ENCODE data around the gene IGF2BP1.
"Not testable (repeated sequence)": the region's sequence is repeated elsewhere in the genome, so short reads cannot be mapped to it uniquely, and the experiment has no call there.

The IGF2BP1 gene

GRCh38 chr17:49020609-49021008 lies 23.4 kb downstream of the IGF2BP1 start:
- DNase-seq (ENCODE audit: low read depth), result no peak

DNA sequence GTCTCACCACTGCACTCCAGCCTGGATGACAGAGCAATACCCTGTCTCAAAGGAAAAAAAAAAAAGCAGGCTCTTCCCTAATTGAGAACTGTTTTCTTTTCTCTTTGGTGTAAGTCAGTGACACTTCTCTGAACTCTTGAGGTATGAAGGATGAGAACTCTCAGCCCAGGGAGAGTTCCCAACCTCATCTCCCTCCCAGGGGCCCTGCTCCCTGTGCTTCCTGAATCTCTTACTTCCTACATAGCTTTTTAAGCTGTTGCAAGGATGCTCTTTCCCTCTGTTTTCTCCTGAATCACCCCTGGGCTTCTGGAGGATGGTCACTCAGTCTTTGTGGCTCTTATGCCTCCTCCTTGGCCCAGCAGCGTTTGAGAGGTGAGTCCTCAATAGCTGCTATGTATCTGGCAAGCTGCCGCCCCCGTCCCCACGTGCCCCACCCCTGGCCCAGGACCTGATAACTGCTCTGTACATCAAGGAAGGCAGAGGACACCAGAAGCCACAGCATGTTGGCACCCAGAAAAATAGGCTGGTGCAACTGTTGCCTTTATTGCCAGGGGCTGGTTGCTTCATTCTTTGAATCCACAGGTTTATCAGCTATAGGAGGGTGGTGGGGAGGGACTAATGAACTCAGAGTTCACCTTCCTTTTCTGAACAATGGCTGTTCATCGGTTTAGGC lies 24.0 kb downstream of the IGF2BP1 start:
- DNase-seq (ENCODE audit: low read depth), result no peak

DNA sequence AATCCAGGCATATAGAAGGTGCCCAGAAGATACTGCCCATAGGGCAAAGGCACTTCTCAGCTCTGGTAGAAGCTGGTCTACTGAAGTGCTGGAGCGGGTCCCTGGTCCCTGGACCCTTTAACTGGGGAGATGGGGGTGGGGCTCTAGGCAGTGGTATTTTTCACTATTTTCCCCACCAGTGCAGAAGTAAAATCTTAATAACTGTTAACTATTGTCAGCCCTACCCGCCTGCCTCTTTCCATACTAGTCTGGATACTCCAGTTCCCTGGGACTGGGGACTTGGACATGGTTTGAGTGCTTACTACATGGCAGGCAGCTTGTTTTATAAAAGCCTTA lies 24.6 kb downstream of the IGF2BP1 start:
- DNase-seq (ENCODE audit: low read depth), result no peak

DNA sequence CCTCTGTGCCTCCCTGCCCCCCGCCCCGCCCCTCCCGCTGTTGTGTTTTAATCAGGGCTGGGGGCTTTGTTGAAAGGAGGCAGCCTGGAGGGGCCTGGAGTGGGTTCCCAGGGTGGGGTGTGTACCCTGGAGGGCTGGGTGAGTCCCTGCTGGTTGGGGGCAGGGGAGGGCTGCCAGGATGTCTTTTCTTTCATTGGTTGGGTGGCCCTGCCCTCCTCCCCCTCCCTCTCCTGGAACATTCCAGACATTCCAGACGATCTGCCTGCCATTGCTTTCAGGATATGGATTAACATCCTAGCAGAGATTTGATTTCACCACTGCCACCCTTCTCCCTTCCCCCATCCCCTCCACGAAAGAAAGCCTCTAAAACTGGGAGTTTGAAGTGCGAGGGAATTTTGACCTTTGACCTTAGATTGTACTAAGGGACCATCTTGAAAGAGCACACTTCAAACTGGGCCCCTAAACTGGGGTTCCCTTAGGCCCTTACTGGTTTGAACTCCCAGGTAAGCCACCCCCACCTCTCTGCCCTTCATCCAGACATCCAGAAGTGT lies 25.3 kb downstream of the IGF2BP1 start:
- DNase-seq (ENCODE audit: low read depth), result no peak

DNA sequence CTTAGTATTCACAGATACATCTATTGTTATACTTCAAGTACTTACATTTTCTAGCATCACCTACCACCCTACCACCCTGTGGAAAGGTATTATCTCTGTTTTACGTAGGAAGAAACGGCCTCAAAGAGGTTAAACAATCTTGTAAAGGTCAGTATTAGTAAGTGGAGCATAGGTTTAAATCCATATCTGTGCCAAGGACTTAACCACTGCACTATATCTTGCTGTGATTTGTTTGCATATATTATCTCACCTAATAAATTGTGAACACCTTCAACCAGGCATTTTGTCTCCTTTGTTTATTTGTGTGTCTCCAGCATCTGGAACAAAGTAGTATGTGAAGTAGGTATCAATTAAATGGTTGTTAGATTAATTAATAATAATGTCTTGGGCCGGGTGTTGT lies 27.3 kb downstream of the IGF2BP1 start:
- DNase-seq (ENCODE audit: low read depth), result no peak

DNA sequence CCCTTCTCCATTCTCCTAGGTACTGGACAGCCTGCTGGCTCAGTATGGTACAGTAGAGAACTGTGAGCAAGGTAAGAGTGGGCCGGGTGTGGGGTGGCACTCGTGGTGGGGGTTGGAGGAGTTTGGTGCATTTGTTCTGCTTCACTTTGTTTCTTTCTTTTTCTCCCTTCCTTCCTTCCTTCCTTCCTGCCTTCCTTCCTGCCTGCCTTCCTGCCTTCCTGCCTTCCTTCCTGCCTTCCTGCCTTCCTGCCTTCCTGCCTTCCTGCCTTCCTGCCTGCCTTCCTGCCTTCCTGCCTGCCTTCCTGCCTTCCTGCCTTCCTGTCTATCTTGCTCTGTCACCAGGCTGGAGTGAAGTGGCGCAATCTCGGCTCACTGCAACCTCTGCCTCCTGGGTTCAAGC lies 29.3 kb downstream of the IGF2BP1 start:
- not testable (repeated sequence) for DNase-seq (ENCODE audit: low read depth)

GRCh38 chr17:49028271-49028670 lies 31.1 kb downstream of the IGF2BP1 start:
- no peak for DNase-seq (ENCODE audit: low read depth)

DNA sequence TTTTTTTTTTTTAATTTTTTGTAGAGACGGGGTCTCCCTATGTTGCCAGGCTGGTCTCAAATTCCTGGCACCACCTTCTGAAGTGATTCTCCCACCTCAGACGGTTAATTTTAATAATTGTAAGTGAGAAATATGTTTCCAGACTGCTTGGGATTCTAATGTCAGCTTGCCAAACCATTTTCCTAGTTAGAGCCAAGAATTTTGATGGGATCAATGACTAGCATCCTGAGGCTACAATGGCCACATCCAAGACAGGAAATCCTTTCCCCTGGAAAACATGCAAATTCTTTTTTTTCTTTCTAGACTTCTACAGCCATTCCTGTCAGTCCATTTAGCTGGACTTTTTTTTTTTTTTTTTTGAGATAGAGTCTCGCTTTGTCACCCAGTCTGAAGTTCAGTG lies 32.6 kb downstream of the IGF2BP1 start:
- DNase-seq (ENCODE audit: low read depth), result no peak

DNA sequence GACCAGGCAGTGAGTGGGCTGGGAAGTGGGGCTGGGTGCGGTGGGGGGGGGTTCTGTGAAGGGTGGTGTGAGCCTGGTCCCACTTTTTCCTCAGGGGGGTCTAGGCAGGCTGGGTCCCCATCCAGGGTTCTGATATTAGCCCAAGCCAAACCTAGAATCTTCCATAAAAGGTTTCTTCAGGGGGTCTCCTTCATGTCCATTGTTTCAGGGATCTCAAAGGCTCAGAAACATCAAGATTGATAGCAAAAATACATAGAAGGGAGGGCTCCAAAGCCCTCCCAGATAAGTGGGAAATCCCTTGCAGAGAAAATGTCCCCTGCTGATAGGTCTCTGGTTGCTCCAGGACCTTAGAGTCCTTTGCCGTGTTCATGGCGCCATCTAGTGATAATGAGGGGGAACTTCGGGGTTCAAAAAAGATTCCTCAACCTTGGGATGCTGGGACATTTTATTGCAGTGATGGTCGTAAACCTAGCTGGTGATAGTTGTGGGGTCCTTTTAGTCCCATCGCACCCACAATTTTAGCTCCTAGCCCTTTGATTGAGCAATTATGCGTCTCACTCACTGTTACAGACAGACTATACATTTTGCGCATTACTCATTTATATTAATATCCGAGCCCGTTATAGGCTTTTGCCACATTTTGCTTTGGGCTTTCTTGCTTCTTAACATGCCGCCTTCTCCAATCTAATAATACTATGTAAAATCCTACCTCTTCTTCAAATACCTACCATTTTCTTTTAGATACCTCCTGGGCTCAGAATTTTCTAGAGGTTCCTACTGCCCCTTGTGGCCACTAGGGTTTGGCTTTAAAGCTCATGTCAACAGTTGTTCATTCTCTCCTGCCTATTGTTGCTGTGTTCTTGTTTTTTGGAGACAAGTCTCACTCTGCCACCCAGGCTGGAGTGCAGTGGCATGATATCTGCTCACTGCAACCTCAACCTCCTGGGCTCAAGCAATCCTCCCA lies 35.1 kb downstream of the IGF2BP1 start:
- DNase-seq (ENCODE audit: low read depth), result no peak

DNA sequence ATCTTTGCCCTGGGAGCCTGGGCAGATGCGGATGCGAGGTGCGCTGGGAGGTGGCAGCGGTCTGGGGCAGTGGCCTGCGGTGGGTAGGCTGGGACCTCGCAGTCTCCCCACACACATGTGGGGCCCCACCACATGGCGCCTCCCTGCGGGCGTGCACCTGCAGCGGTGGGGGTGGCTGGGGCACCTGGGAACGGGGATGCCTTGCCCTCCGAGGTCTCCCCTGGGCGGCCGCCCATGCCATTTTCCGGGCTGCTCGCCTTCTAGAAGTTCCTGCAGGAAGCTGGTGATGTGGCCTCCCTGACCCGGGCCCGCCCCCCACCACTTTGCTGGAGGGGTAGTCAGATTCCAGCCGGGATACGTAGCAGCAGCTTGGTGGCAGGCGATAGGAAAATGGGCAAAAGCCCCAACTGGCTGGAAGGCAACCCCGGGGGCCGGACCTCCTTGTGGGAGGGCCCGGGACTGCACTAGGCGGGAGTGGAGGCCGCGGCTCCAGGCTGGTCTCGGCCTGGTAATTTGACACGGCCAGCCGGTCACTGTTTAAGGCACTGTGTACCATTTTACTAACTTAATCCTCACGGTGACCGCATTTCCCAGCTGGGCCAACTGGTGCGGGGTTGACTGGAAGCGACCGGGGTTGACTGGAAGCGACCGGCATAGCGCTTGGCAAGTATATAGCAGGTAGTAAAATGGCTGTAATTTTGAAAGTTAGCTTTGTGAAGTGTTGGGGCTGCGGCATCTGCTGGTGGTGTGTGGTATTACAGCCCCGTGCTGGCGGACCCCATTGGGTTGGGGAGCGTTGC lies 38.5 kb downstream of the IGF2BP1 start:
- DNase-seq (ENCODE audit: low read depth), result no peak

DNA sequence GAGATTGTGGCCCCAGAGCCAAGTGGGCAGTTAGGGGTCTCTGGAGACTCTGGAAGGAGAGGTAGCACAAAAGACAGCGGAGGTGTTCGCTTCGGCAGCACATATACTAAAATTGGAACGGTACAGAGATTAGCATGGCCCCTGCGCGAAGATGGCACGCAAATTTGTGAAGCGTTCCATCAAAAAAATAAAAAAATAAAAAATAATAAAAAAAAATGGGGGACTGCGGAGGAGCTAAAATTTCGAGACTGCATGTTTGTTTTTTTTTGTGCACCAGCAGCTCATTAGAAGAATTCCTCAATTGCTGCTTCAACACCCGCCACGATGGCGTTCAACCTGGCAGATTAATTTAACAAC lies 39.1 kb downstream of the IGF2BP1 start:
- no peak for DNase-seq (ENCODE audit: low read depth)

- DNase-seq (ENCODE audit: low read depth), result no peak
These were observed 41.0 kb downstream of the IGF2BP1 start for GRCh38 chr17:49038138-49038537.

- DNase-seq (ENCODE audit: low read depth), result no peak
These were observed 41.4 kb downstream of the IGF2BP1 start for GRCh38 chr17:49038544-49038943.

DNA sequence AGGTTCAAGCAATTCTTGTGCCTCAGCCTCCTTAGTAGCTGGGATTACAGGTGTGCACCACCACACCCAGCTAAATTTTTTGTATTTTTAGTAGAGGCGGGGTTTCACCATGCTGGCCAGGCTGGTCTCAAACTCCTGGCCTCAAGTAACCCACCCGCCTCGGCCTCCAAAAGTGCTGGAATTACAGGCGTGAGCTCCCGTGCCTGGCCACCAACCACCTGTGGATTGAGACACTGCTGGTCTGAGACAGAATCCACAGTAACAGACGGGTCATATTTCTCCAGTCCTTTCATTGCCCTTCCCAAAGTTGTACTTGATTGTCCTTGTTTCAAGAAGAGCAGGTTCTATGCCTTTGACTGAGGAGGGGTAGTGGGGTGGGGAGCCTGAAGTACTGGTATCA lies 42.3 kb downstream of the IGF2BP1 start:
- DNase-seq (ENCODE audit: low read depth), result not testable (repeated sequence)

DNA sequence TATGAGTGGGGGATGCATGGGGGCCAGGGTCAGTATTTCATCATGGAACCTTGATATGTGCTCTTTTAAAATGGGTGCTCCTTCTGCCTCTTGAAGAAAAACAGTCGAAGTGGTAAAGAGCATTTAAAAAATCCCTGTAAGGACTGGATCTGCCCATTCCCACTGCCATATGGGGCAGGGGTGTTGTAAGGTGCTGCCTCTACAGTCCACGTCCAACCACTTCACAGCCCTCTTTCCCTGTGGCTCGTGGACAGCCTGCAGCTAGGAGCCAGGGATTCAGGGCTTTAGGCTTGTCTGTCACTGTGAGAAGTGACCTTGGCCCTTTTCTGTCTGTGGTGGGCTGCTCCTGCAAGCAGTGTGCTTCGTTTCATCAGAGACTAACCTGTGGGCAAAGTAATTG lies 44.3 kb downstream of the IGF2BP1 start:
- DNase-seq (ENCODE audit: low read depth), result no peak

DNA sequence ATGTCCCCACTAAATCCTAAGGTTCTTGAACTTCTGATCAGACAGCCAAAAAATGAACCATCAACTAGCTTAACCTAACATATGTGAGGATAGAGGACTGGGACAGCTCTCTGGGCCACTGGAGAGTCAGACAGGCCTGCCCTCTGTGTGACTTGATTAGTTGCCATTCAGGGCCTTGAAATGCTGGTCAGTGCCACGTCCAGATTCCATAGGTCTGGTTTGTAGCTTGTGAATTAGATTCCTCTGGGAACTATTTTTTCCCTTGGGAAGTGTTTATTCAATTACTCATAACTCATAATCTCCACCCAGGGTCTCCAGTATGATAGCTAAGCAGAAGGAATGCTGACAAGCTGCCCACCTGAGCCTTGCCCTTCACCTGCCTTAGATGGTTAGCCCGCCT lies 48.2 kb downstream of the IGF2BP1 start:
- no peak for DNase-seq (ENCODE audit: low read depth)

DNA sequence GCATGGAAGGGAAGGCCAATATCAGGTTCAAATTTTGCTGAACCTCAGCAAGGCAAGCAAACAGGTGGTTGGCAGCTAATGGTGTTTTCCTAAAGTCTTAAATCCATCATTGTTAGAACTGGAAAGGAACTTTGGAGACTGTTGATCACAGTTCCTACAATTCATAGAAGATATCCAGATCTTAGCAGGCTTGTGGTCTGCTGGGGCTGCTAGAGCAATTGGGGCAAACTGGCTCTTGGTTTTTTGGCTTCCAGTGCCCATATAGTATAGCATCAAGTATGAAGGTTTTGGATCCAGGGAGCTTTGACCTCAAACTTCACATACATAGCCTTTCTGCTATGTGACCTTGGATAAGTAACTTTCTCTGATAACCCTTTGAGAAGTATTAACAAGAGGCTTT lies 49.7 kb downstream of the IGF2BP1 start:
- DNase-seq (ENCODE audit: low read depth), result no peak

DNA sequence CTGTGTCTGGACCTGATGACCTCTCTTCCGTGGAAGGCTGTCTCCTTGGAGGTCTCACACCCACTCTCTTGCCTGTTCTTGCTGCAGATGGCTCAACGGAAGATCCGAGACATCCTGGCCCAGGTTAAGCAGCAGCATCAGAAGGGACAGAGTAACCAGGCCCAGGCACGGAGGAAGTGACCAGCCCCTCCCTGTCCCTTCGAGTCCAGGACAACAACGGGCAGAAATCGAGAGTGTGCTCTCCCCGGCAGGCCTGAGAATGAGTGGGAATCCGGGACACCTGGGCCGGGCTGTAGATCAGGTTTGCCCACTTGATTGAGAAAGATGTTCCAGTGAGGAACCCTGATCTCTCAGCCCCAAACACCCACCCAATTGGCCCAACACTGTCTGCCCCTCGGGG lies 52.1 kb downstream of the IGF2BP1 start:
- no peak for DNase-seq (ENCODE audit: low read depth)

DNA sequence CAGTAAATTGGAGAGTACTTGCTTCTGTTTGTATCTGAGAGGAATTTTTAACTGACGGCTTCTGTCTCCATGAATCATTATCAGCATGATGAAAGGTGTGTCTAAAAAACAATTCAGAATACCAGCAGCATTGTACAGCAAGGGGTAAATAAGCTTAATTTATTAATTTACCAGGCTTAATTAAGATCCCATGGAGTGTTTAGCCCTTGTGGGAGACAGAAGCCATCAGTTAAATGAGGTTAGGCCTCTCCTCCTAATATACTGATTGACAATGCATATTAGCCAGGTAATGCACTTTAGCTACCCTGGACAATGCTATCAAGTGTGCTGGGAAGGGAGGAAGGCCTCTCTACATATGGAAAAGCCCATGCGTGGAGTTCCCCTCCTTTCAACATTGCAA lies 53.4 kb downstream of the IGF2BP1 start:
- no peak for DNase-seq (ENCODE audit: low read depth)

DNA sequence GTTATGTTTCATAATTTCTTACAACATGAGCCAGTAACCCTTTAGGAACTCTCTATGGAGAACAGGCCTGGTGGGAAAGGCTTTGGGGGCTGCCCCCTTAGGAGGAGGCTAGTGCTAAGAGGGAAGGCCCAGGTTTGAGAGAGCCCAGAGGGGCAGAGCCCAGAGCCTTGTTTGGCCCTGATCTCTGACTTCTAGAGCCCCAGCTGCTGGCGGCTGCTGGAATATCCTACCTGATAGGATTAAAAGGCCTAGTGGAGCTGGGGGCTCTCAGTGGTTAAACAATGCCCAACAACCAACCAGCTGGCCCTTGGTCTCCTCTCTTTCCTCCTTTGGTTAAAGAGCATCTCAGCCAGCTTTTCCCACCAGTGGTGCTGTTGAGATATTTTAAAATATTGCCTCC lies 54.1 kb downstream of the IGF2BP1 start:
- no peak for DNase-seq (ENCODE audit: low read depth)

DNA sequence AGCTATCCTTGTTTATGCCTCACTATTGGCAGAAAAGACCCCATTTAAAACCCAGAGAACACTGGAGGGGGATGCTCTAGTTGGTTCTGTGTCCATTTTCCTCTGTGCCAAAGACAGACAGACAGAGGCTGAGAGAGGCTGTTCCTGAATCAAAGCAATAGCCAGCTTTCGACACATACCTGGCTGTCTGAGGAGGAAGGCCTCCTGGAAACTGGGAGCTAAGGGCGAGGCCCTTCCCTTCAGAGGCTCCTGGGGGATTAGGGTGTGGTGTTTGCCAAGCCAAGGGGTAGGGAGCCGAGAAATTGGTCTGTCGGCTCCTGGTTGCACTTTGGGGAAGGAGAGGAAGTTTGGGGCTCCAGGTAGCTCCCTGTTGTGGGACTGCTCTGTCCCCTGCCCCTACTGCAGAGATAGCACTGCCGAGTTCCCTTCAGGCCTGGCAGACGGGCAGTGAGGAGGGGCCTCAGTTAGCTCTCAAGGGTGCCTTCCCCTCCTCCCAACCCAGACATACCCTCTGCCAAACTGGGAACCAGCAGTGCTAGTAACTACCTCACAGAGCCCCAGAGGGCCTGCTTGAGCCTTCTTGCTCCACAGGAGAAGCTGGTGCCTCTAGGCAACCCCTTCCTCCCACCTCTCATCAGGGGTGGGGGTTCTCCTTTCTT lies 56.1 kb downstream of the IGF2BP1 start:
- no peak for DNase-seq (ENCODE audit: low read depth)
